Calu3 (cell line): Measurements from ENCODE around the gene GTSE1. TPM values are rescaled to one million over a fixed set of nuclear protein-coding genes. Genes with fewer than 3 reads are reported as not detected.

Experiments used
- BruUV-seq: library from RNA; stranded (reverse); fragments of 400-500 nt; replicated peaks from 2 replicates; lab custom pipeline; 2021; lab: Mats Ljungman, UMichigan
- CTCF ChIA-PET: fragments of 300-600 bp; sonication (Branson Sonifier 250); formaldehyde crosslinking; loops from one replicate; lab custom pipeline; 2022; ENCODE audit warnings: antibody characterized with exemption; lab: Charles Lee
- DNase-seq: peaks from one replicate; pipeline ENCODE4 v3.0.0; 2022
- H3K27ac Mint-ChIP-seq: one replicate; pipeline ENCODE4 v1.8.0; 2022; ENCODE audit warnings: mixed read lengths; ENCODE audit not compliant: unreplicated experiment
- H3K27me3 Mint-ChIP-seq: one replicate; pipeline ENCODE4 v1.8.0; 2022; ENCODE audit warnings: mixed read lengths; ENCODE audit not compliant: unreplicated experiment
- H3K36me3 Mint-ChIP-seq: one replicate; pipeline ENCODE4 v1.8.0; 2022; ENCODE audit warnings: mild to moderate bottlenecking, moderate library complexity, mixed read lengths; ENCODE audit not compliant: insufficient read depth, unreplicated experiment
- H3K4me1 Mint-ChIP-seq: one replicate; pipeline ENCODE4 v1.8.0; 2022; ENCODE audit warnings: mild to moderate bottlenecking, low read depth, mixed read lengths; ENCODE audit not compliant: unreplicated experiment
- H3K4me3 Mint-ChIP-seq: one replicate; pipeline ENCODE4 v1.8.0; 2022; ENCODE audit warnings: mild to moderate bottlenecking, low read depth, moderate library complexity, mixed read lengths; ENCODE audit not compliant: unreplicated experiment
- H3K9me3 Mint-ChIP-seq: one replicate; pipeline ENCODE4 v1.8.0; 2022; ENCODE audit warnings: low read depth, mixed read lengths; ENCODE audit not compliant: unreplicated experiment
- intact Hi-C: fragments of 100-400 bp; cut with micrococcal nuclease; formaldehyde crosslinking; loops from one replicate; pipeline ENCODE4 v1.10.0; 2022; ENCODE audit not compliant: unreplicated experiment
- total RNA-seq: library from RNA; stranded (reverse); gene quantifications from 2 replicates; pipeline ENCODE4 v1.2.3, GENCODE V29; 2022
- TF ChIP-seq, protein P1 (sequence below): fragments of 200-600 bp; IDR thresholded peaks from one replicate; pipeline ENCODE4 v1.8.0; 2022; ENCODE audit warnings: antibody characterized with exemption; ENCODE audit not compliant: unreplicated experiment

The GTSE1 gene
- total RNA-seq, 1 experiment from 2014 or later: 53.5 TPM

DNA sequence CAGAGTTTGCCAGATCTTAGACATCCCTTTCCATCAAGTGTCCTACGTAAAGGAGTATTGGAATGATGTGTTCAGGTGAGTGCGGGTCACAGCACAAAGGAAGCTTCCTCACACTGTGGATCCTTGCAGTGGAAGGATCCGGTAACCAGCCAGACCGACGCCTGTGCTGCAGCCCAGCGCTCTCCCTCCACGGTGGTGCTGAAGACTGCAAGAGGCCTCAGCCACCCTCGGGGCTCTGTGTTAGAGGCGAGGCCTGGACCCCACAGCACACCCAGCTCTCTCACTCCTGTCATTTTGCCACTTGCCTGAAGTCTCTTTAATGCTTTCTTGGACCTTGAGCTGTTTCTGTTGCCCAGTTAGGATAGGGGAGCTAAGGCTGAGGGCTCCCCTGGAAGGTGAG is 41.2 kb downstream of the GTSE1 start:
- TF ChIP-seq, protein P1, sequence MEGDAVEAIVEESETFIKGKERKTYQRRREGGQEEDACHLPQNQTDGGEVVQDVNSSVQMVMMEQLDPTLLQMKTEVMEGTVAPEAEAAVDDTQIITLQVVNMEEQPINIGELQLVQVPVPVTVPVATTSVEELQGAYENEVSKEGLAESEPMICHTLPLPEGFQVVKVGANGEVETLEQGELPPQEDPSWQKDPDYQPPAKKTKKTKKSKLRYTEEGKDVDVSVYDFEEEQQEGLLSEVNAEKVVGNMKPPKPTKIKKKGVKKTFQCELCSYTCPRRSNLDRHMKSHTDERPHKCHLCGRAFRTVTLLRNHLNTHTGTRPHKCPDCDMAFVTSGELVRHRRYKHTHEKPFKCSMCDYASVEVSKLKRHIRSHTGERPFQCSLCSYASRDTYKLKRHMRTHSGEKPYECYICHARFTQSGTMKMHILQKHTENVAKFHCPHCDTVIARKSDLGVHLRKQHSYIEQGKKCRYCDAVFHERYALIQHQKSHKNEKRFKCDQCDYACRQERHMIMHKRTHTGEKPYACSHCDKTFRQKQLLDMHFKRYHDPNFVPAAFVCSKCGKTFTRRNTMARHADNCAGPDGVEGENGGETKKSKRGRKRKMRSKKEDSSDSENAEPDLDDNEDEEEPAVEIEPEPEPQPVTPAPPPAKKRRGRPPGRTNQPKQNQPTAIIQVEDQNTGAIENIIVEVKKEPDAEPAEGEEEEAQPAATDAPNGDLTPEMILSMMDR: no peak
- no peak overlapping the region for H3K4me3 Mint-ChIP-seq
- no peak overlapping the region for H3K27ac Mint-ChIP-seq
- CTCF ChIA-PET: no interaction called here
- DNase-seq: no peak
- peaks cover 65% of the 10 kb centered on the region for H3K36me3 Mint-ChIP-seq
- peaks cover 10% of the 10 kb centered on the region for H3K4me1 Mint-ChIP-seq
- BruUV-seq: no TSS peak
- intact Hi-C loops: no loop called here
- H3K9me3 Mint-ChIP-seq: no peaks in the 10 kb centered on the region
- no peaks in the 10 kb centered on the region for H3K27me3 Mint-ChIP-seq

DNA sequence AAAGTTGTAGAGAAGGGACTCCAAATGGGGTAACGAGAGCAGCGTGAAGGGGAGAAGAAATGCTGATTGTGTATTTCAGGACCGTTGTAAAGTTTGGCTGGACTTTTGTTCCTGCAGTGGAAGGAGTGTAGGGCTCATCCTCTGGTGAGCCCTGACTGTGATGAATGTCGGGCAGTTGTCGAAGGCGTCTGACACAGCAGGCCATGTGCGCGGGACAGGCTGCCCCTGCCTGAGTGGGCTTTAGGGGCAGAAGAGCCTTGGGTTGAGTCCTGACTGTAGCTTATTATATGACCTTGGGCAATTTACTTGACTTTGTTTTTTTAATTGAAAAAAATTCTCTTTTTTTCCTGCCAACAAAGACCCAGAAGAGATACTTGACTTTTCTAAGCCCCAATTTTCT is 42.0 kb downstream of the GTSE1 start:
- no peak overlapping the region for H3K4me3 Mint-ChIP-seq
- no peak overlapping the region for H3K27ac Mint-ChIP-seq
- TF ChIP-seq, protein P1: no peak
- DNase-seq: no peak
- CTCF ChIA-PET: no interaction called here
- BruUV-seq: TSS peak; percentile 20
- no peaks in the 10 kb centered on the region for H3K9me3 Mint-ChIP-seq
- intact Hi-C loops: no loop called here
- H3K27me3 Mint-ChIP-seq: no peaks in the 10 kb centered on the region
- peaks cover 65% of the 10 kb centered on the region for H3K36me3 Mint-ChIP-seq
- H3K4me1 Mint-ChIP-seq: peaks cover 10% of the 10 kb centered on the region

DNA sequence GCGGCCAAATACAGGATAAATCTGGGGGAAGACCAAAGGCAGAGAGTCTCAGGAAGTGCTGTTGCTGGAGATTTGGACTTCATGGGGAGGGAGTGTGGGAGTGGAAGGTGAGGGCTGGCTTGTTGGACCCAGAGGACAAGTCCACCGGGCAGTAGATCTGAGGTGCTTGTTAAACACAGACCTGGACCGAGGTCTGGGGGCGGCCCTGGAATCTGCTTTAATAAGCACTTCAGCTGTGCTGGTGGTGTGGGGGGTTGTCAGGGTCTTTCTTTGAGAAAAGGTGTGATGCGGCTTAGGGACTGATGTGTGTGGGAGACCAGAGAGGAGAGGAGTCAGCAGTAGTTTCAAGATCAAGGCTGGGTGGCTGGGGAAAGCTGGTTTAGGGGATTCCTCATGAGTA is 43.3 kb downstream of the GTSE1 start:
- no peaks in the 10 kb centered on the region for H3K27me3 Mint-ChIP-seq
- H3K9me3 Mint-ChIP-seq: no peaks in the 10 kb centered on the region
- CTCF ChIA-PET: interaction anchor here (0.6 kb wide), 1 partner anchor 198 kb away, joined by 4 read pairs; no protein-coding TSS in a partner anchor
- TF ChIP-seq, protein P1: no peak
- H3K4me1 Mint-ChIP-seq: peaks cover 10% of the 10 kb centered on the region
- DNase-seq: no peak
- no TSS peak for BruUV-seq
- intact Hi-C loops: no loop called here
- peaks cover 73% of the 10 kb centered on the region for H3K36me3 Mint-ChIP-seq
- no peak overlapping the region for H3K4me3 Mint-ChIP-seq
- no peak overlapping the region for H3K27ac Mint-ChIP-seq

DNA sequence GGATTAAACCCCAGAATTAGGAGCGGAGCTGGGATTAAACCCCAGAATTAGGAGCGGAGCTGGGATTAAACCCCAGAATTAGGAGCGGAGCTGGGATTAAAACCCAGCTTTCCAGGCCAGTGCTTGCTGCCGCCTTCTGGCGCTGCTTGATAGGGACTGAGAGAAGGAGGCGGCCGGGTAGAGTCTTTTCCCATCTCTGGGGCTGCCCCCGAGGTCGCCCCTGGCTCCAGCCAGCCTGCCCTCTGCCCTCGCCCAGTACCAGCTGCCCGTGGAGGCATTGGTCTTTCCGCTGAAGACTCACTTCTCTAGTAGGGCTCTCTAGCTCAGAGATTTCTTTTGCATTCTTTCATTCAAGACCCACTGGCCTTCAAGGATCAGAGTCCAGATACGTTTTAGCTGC is 44.0 kb downstream of the GTSE1 start:
- no peaks in the 10 kb centered on the region for H3K27me3 Mint-ChIP-seq
- no peak for DNase-seq
- CTCF ChIA-PET: interaction anchor here (0.6 kb wide), 1 partner anchor 197 kb away, joined by 4 read pairs; no protein-coding TSS in a partner anchor
- intact Hi-C loops: no loop called here
- peaks cover 69% of the 10 kb centered on the region for H3K36me3 Mint-ChIP-seq
- H3K4me3 Mint-ChIP-seq: no peak overlapping the region
- TF ChIP-seq, protein P1: no peak
- H3K4me1 Mint-ChIP-seq: peaks cover 10% of the 10 kb centered on the region
- H3K27ac Mint-ChIP-seq: no peak overlapping the region
- H3K9me3 Mint-ChIP-seq: no peaks in the 10 kb centered on the region
- no TSS peak for BruUV-seq
